ENCODE results near the gene FANCD2. TPM values are rescaled to one million over a fixed set of nuclear protein-coding genes. Genes with fewer than 3 reads are reported as not detected.

FANCD2 gene
- total RNA-seq, 1 donor from 2014 or later: 67.9 TPM

DNA sequence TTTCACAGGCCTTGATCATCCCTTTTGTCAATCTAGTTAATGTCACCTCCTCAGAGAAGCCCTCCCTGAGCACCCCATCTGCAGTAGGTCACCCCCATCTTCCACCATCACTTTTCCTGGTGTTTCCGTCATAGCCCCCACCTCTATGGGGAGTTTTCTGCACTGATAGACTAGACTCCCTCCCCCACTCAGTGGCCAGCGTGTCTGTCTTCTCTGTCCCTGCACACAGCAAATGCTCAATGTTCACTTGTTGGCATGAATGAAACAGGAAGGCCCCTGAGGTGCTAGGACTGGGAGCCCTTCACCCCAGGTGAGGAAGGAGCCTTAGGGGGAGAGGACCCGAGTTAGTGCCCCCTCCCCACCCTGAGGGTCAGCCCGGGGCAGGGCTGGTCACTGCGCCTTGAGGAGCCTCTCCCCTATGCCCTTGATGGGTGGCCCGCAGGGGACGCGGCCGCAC, 15.8 kb upstream of the FANCD2 start:
- H3K4me3 Mint-ChIP-seq: peak overlapping the region; percentile 86
- H3K36me3 Mint-ChIP-seq (ENCODE audit: low read depth): no peaks in the 10 kb centered on the region
- H3K4me1 Mint-ChIP-seq: peaks cover 13% of the 10 kb centered on the region
- H3K27me3 Mint-ChIP-seq (ENCODE audit: low read depth): no peaks in the 10 kb centered on the region
- TF ChIP-seq, protein P1, sequence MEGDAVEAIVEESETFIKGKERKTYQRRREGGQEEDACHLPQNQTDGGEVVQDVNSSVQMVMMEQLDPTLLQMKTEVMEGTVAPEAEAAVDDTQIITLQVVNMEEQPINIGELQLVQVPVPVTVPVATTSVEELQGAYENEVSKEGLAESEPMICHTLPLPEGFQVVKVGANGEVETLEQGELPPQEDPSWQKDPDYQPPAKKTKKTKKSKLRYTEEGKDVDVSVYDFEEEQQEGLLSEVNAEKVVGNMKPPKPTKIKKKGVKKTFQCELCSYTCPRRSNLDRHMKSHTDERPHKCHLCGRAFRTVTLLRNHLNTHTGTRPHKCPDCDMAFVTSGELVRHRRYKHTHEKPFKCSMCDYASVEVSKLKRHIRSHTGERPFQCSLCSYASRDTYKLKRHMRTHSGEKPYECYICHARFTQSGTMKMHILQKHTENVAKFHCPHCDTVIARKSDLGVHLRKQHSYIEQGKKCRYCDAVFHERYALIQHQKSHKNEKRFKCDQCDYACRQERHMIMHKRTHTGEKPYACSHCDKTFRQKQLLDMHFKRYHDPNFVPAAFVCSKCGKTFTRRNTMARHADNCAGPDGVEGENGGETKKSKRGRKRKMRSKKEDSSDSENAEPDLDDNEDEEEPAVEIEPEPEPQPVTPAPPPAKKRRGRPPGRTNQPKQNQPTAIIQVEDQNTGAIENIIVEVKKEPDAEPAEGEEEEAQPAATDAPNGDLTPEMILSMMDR (conservative IDR thresholded peaks at IDR 0.05): no peak
- peak overlapping the region; percentile 10 for H3K27ac Mint-ChIP-seq (ENCODE audit: unreplicated experiment)
- DNase-seq (ENCODE audit: low read depth, low spot score): no peak
- no peaks in the 10 kb centered on the region for H3K9me3 Mint-ChIP-seq

DNA sequence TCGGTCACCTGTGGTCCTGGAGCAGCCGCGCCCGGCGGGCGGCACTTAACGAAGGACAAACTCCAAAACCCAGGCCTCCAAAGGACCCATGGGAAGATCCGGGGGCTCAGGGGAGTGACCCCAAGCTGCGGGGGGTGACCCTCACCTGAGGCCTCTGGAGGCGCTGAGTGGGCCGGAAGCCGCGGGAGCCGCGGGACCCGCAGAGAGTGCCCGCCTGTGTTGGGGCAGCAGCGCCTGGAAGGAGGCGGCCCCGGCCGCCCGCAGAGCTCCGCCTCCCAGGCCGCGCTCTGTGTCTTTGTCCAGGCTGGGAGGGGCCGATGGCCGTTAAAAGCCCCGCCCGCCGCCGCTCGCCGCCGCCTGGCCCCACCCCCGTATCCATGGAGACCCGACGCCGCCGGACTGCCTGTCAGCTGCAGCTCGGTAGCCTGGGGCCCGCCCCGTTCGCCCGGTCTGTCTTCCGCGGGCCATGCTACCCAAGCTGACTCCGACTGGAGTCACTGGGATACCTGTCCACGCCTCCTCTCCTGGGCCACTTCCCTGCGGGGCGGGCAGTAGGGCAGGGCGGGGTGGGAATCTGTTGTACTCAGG, 15.3 kb upstream of the FANCD2 start:
- H3K36me3 Mint-ChIP-seq (ENCODE audit: low read depth): no peaks in the 10 kb centered on the region
- TF ChIP-seq, protein P1 (conservative IDR thresholded peaks at IDR 0.05): no peak
- no peaks in the 10 kb centered on the region for H3K27me3 Mint-ChIP-seq (ENCODE audit: low read depth)
- no peak overlapping the region for H3K27ac Mint-ChIP-seq (ENCODE audit: unreplicated experiment)
- peak overlapping the region; percentile 86 for H3K4me3 Mint-ChIP-seq
- peaks cover 13% of the 10 kb centered on the region for H3K4me1 Mint-ChIP-seq
- no peaks in the 10 kb centered on the region for H3K9me3 Mint-ChIP-seq
- DNase-seq (ENCODE audit: low read depth, low spot score): peak; percentile 94

DNA sequence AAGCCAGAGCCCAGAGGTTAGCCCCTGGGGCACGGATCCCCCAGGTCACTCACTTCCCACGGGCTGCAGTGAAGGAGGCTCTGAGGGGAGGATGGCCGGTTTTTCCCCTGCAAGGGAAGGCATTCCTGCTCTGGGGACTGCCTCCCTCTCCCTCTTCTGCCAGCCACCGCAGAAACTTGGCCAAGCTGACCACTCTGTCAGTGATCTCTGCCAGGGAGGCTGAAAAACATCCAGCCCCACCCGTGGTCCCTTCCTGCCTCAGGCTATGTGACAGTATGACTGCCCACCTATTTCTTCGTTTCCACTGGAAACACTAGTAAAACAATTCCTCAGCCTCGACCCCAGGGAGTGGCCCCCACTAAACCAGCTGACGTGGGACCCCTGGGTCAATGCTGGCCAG, 14.6 kb upstream of the FANCD2 start:
- no peak for DNase-seq (ENCODE audit: low read depth, low spot score)
- Mint-ChIP-seq H3K27ac (ENCODE audit: unreplicated experiment) (no peak overlapping the region), H3K9me3 (no peaks in the 10 kb centered on the region), H3K4me1 (peaks cover 13% of the 10 kb centered on the region), H3K27me3 (ENCODE audit: low read depth) (no peaks in the 10 kb centered on the region), H3K4me3 (peak overlapping the region; percentile 75), H3K36me3 (ENCODE audit: low read depth) (no peaks in the 10 kb centered on the region)
- TF ChIP-seq, protein P1 (conservative IDR thresholded peaks at IDR 0.05): no peak

DNA sequence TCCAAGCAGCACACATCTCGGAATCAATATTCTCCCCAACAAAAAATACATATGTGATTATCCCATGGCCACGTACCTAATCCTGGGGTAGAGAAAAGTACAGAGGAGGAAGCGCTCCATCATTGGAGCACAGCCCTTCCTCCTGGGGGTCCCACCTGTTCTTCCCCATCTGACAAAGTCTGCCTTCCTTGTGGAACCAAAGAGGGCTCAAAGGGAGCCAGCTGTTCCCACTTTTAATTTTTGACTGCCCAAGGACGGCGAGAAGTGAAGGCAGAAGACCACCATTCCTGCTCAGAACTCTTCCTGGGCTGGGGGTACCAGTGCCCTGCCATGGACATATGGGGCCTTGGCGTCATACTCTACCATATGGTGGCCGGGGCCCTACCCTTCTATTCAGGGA, 14.1 kb upstream of the FANCD2 start:
- Mint-ChIP-seq H3K4me3 (peak overlapping the region; percentile 75), H3K36me3 (ENCODE audit: low read depth) (no peaks in the 10 kb centered on the region), H3K4me1 (peaks cover 13% of the 10 kb centered on the region), H3K9me3 (no peaks in the 10 kb centered on the region), H3K27ac (ENCODE audit: unreplicated experiment) (no peak overlapping the region), H3K27me3 (ENCODE audit: low read depth) (no peaks in the 10 kb centered on the region)
- DNase-seq (ENCODE audit: low read depth, low spot score): no peak
- TF ChIP-seq, protein P1 (conservative IDR thresholded peaks at IDR 0.05): no peak

DNA sequence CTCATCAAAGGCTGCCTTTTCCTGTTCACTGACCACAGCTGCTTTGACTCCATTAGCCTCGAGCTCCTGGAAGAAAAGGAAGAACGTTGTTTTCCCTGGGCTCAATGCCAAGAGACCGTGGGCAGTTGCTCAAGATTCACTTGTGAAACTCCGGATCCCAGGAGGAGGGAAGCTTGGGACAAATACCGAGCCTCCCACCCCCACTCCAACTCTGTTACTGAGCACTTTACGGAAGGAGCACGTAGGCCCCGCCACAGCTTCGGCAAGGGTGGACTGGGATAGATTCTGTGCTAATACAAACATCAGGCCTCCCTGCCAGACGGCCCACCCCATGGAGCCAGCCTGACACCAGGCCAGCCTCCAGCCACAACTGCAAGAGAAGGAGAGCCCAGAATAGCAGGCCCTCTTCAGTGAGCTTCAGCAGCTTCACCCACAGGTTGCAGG, 10.8 kb upstream of the FANCD2 start:
- TF ChIP-seq, protein P1 (conservative IDR thresholded peaks at IDR 0.05): no peak
- peaks cover 1% of the 10 kb centered on the region for H3K4me1 Mint-ChIP-seq
- DNase-seq (ENCODE audit: low read depth, low spot score): no peak
- peak overlapping the region; percentile 31 for H3K27ac Mint-ChIP-seq (ENCODE audit: unreplicated experiment)
- no peak overlapping the region for H3K4me3 Mint-ChIP-seq
- H3K27me3 Mint-ChIP-seq (ENCODE audit: low read depth): no peaks in the 10 kb centered on the region
- H3K36me3 Mint-ChIP-seq (ENCODE audit: low read depth): no peaks in the 10 kb centered on the region
- H3K9me3 Mint-ChIP-seq: no peaks in the 10 kb centered on the region

Data from neural crest cell (in vitro differentiated cells).